NCI-H2171 treated with DMSO at 0.1 percent for 48 hours (cell line): Measurements from ENCODE around the gene OTP.

ENCODE experiments used
- DNase-seq: peaks from one replicate; lab custom pipeline; 2025; lab: John Stamatoyannopoulos, UW

OTP gene

GRCh38 chr5:77640589-77641396 is 2.3 kb upstream of the OTP start:
- DNase-seq: no peak

GRCh38 chr5:77638763-77639671 is 504 bp upstream of the OTP start:
- no peak for DNase-seq

- no peak for DNase-seq
These were observed 1.1 kb downstream of the OTP start for GRCh38 chr5:77637170-77637997.

- no peak for DNase-seq
These were observed 1.8 kb downstream of the OTP start for GRCh38 chr5:77636641-77637169.

GRCh38 chr5:77635917-77636640 is 2.4 kb downstream of the OTP start:
- no peak for DNase-seq

- DNase-seq: no peak
These were observed 3.2 kb downstream of the OTP start for GRCh38 chr5:77635067-77635916.

GRCh38 chr5:77633709-77634108 is 4.8 kb downstream of the OTP start:
- DNase-seq: no peak

- DNase-seq: no peak
These were observed 5.3 kb downstream of the OTP start for GRCh38 chr5:77633207-77633675.

- no peak for DNase-seq
These were observed 5.8 kb downstream of the OTP start for GRCh38 chr5:77632526-77633206.

- peak; percentile 74 for DNase-seq
These were observed 8.3 kb downstream of the OTP start for GRCh38 chr5:77630114-77630680.

- DNase-seq: peak; percentile 62
These were observed 8.9 kb downstream of the OTP start for GRCh38 chr5:77629509-77630113.

GRCh38 chr5:77628840-77629508 is 9.5 kb downstream of the OTP start:
- DNase-seq: peak; percentile 33

GRCh38 chr5:77627869-77628674 is 10.4 kb downstream of the OTP start:
- DNase-seq: no peak

- DNase-seq: no peak
These were observed 15.2 kb downstream of the OTP start for GRCh38 chr5:77623203-77623740.

- DNase-seq: no peak
These were observed 17.1 kb downstream of the OTP start for GRCh38 chr5:77621440-77621839.

- DNase-seq: no peak
These were observed 18.1 kb downstream of the OTP start for GRCh38 chr5:77620405-77620804.

GRCh38 chr5:77616920-77617319 is 21.6 kb downstream of the OTP start:
- no peak for DNase-seq
